HEK293T (cell line): Measurements from ENCODE around the gene USP4.

ENCODE experiments used
- CTCF ChIA-PET: fragments of 350-600 bp; formaldehyde crosslinking; extraction: SDS; loops from one replicate; lab custom pipeline; 2021; ENCODE audit warnings: antibody characterized with exemption, inconsistent platforms; lab: Yijun Ruan, JAX
- POLR2A ChIA-PET: fragments of 350-600 bp; formaldehyde crosslinking; extraction: SDS; loops from one replicate; lab custom pipeline; 2020; ENCODE audit warnings: antibody characterized with exemption, inconsistent platforms; lab: Yijun Ruan, JAX
- DNase-seq: peaks from one replicate; pipeline ENCODE4 v3.0.0; 2012; ENCODE audit warnings: mixed read lengths; ENCODE audit errors: extremely low spot score
- ARNT ChIP-seq: fragments of 450-650 bp; IDR thresholded peaks from 2 replicates; pipeline ENCODE4 v1.6.1; 2017; ENCODE audit warnings: mild to moderate bottlenecking
- BHLHE40 ChIP-seq: fragments of 450-650 bp; IDR thresholded peaks from 2 replicates; pipeline ENCODE4 v1.6.1; 2016; ENCODE audit warnings: mild to moderate bottlenecking, moderate library complexity, borderline replicate concordance
- CTBP1 ChIP-seq: fragments of 450-650 bp; IDR thresholded peaks from 2 replicates; pipeline ENCODE4 v1.6.1; 2016; ENCODE audit warnings: borderline replicate concordance
- ELF4 ChIP-seq: fragments of 450-650 bp; IDR thresholded peaks from 2 replicates; pipeline ENCODE4 v1.6.1; 2017; ENCODE audit warnings: antibody characterized with exemption
- FOXA1 ChIP-seq: fragments of 450-650 bp; IDR thresholded peaks from 2 replicates; pipeline ENCODE4 v1.6.1; 2016; ENCODE audit warnings: mild to moderate bottlenecking
- FOXK2 ChIP-seq: fragments of 450-650 bp; IDR thresholded peaks from 2 replicates; pipeline ENCODE4 v1.6.1; 2016; ENCODE audit warnings: mild to moderate bottlenecking
- FOXM1 ChIP-seq: fragments of 450-650 bp; IDR thresholded peaks from 2 replicates; pipeline ENCODE4 v1.6.1; 2017; ENCODE audit warnings: mild to moderate bottlenecking, borderline replicate concordance
- HDGF ChIP-seq: fragments of 450-650 bp; IDR thresholded peaks from 2 replicates; pipeline ENCODE4 v1.6.1; 2017; ENCODE audit warnings: antibody characterized with exemption, borderline replicate concordance
- L3MBTL2 ChIP-seq: fragments of 450-650 bp; conservative IDR thresholded peaks from 2 replicates; pipeline ENCODE4 v1.6.1; 2016; ENCODE audit warnings: mild to moderate bottlenecking
- LEF1 ChIP-seq: fragments of 450-650 bp; IDR thresholded peaks from 2 replicates; pipeline ENCODE4 v1.6.1; 2017; ENCODE audit warnings: mild to moderate bottlenecking, borderline replicate concordance
- NFRKB ChIP-seq: fragments of 450-650 bp; IDR thresholded peaks from 2 replicates; pipeline ENCODE4 v1.6.1; 2016; ENCODE audit warnings: mild to moderate bottlenecking, moderate library complexity
- PKNOX1 ChIP-seq: fragments of 450-650 bp; IDR thresholded peaks from 2 replicates; pipeline ENCODE4 v1.6.1; 2016
- SP1 ChIP-seq: fragments of 450-650 bp; IDR thresholded peaks from 2 replicates; pipeline ENCODE4 v1.6.1; 2017
- SUZ12 ChIP-seq: fragments of 450-650 bp; IDR thresholded peaks from 2 replicates; pipeline ENCODE4 v1.6.1; 2016; ENCODE audit warnings: mild to moderate bottlenecking
- TARDBP ChIP-seq: fragments of 450-650 bp; IDR thresholded peaks from 2 replicates; pipeline ENCODE4 v1.6.1; 2016
- ZNF384 ChIP-seq: fragments of 450-650 bp; IDR thresholded peaks from 2 replicates; pipeline ENCODE4 v1.6.1; 2016

Gene USP4

GRCh38 chr3:49310677-49311076 lies 29.2 kb downstream of the USP4 start:
- CTCF ChIA-PET = no interaction called here
- no peak for DNase-seq
- no peak for TF ChIP-seq SUZ12
- no peak for TF ChIP-seq NFRKB
- TF ChIP-seq ELF4 = no peak
- POLR2A ChIA-PET = no interaction called here

- no peak for DNase-seq
- TF ChIP-seq FOXK2 (no peak), FOXA1 (no peak), NFRKB (no peak), SUZ12 (no peak), TARDBP (no peak), ELF4 (no peak), ARNT (no peak), ZNF384 (no peak), SP1 (no peak), FOXM1 (no peak), BHLHE40 (no peak), PKNOX1 (no peak), LEF1 (no peak), CTBP1 (no peak)
- ChIA-PET POLR2A (no interaction called here), CTCF (no interaction called here)
Measured at GRCh38 chr3:49305608-49306007, 34.2 kb downstream of the USP4 start.

GRCh38 chr3:49302613-49303012 lies 37.2 kb downstream of the USP4 start:
- POLR2A ChIA-PET = no interaction called here
- CTCF ChIA-PET = interaction anchor here (1.5 kb wide), 1 partner anchor 14 kb away, joined by 4 read pairs; no protein-coding TSS in a partner anchor
- DNase-seq = no peak
- TF ChIP-seq ARNT (no peak), ZNF384 (no peak), LEF1 (no peak), SUZ12 (no peak), BHLHE40 (no peak), CTBP1 (no peak), NFRKB (no peak), L3MBTL2 (no peak), TARDBP (no peak), ELF4 (no peak), FOXK2 (no peak), SP1 (no peak), HDGF (no peak), PKNOX1 (no peak), FOXM1 (no peak), FOXA1 (no peak)

GRCh38 chr3:49300595-49300994 lies 39.3 kb downstream of the USP4 start:
- no peak for DNase-seq
- TF ChIP-seq FOXK2 (no peak), PKNOX1 (no peak), ZNF384 (no peak), L3MBTL2 (no peak), HDGF (no peak), FOXA1 (no peak)
- CTCF ChIA-PET = no interaction called here
- POLR2A ChIA-PET = no interaction called here

GRCh38 chr3:49298511-49298910 lies 41.3 kb downstream of the USP4 start:
- no peak for DNase-seq
- TF ChIP-seq SP1 (no peak), BHLHE40 (no peak), TARDBP (no peak), ARNT (no peak), PKNOX1 (no peak)
- POLR2A ChIA-PET = no interaction called here
- CTCF ChIA-PET = interaction anchor here (0.6 kb wide), 1 partner anchor 268 kb away, joined by 9 read pairs; no protein-coding TSS in a partner anchor

GRCh38 chr3:49296781-49297411 lies 43.0 kb downstream of the USP4 start:
- POLR2A ChIA-PET = interaction anchor here (1.3 kb wide), 1 partner anchor 116 kb away, joined by 3 read pairs; the partner anchor contains the start of gene TCTA

More at GRCh38 chr3:49296781-49297411, 43.0 kb downstream of the USP4 start:
- DNase-seq = no peak
- TF ChIP-seq TARDBP (no peak), BHLHE40 (no peak), PKNOX1 (no peak), ARNT (no peak)
- CTCF ChIA-PET = interaction anchor here (0.6 to 1.2 kb wide), 2 partner anchors 88 to 152 kb away, joined by 4 to 5 read pairs; no protein-coding TSS in a partner anchor
